Mesangial cell (primary cell): ENCODE data around the gene PLSCR5. TPM values are rescaled to one million over a fixed set of nuclear protein-coding genes. Genes with fewer than 3 reads are reported as not detected.

Experiments used
- total RNA-seq: library from RNA; depleted of rRNA; stranded (reverse); fragments of >200 nt; gene quantifications from 2 replicates; pipeline ENCODE4 v1.2.3, GENCODE V29; 2015

The PLSCR5 gene
- total RNA-seq, result not detected in 2 replicates

GRCh38 chr3:146605106-146605505 is at the start of gene PLSCR5:
PLSCR5 (minus strand) TSS chr3:146605346; CDS start chr3:146605212, 134 bp downstream.

GRCh38 chr3:146544002-146544928 is 60.9 kb downstream of the PLSCR5 start, which contains the start of gene PLSCR1:
PLSCR1 (minus strand) TSS chr3:146544607; CDS start chr3:146536552, 8,055 bp downstream.

Other genes with a start within 250 kb of the PLSCR5 start
- gene PLSCR2, start 135.8 kb downstream of the PLSCR5 start, total RNA-seq, result not detected in 2 replicates
- 27.7 and 33.0 TPM in 2 replicates for gene PLSCR1, start 60.7 kb downstream of the PLSCR5 start, total RNA-seq